ENCODE results near the gene FXYD1. TPM values are rescaled to one million over a fixed set of nuclear protein-coding genes. Genes with fewer than 3 reads are reported as not detected.
A peak's percentile ranks its signal among the peaks of the same experiment; 100 is the strongest.

Gene FXYD1
- total RNA-seq, 1 donor from 2014 or later = 1.1 TPM

- no peaks in the 10 kb centered on the region for H3K9me3 Mint-ChIP-seq
- intact Hi-C loops (cut with micrococcal nuclease) = loop anchor here (1.0 to 2.0 kb wide), 5 partner anchors 13 to 94 kb away; no protein-coding TSS in a partner anchor
- ATAC-seq (ENCODE audit: low read depth) (peak; percentile 77), DNase-seq (peak; percentile 55)
- POLR2A ChIA-PET = interaction anchor here (0.6 to 3.5 kb wide), 14 partner anchors 8 to 659 kb away, joined by 3 to 63 read pairs (median 4); partner anchors contain the start of gene FXYD7
- CTCF ChIA-PET = interaction anchor here (0.7 to 1.8 kb wide), 10 partner anchors 9 to 314 kb away, joined by 3 to 19 read pairs (median 4); partner anchors contain the start of gene FXYD7
- H3K36me3 Mint-ChIP-seq (ENCODE audit: low read depth) = peaks cover 50% of the 10 kb centered on the region
- H3K4me1 Mint-ChIP-seq = peaks cover 49% of the 10 kb centered on the region
- TF ChIP-seq CTCF (IDR thresholded peaks at IDR 0.05) = no peak
- peak within 1 kb of the TSS; percentile 99 for H3K4me3 Mint-ChIP-seq
- no peaks in the 10 kb centered on the region for H3K27me3 Mint-ChIP-seq
- H3K27ac Mint-ChIP-seq = peak within 1 kb of the TSS; percentile 94
These were observed 16.1 kb downstream of the FXYD1 start, which contains the start of gene FXYD5 for GRCh38 chr19:35154525-35155406. Gene FXYD5, plus strand, starts transcription at chr19:35154735. Its CDS starts 816 bp downstream, at chr19:35155551.

- POLR2A ChIA-PET = interaction anchor here (1.1 to 3.5 kb wide), 5 partner anchors 11 to 112 kb away, joined by 3 to 63 read pairs (median 33); partner anchors contain the start of gene FXYD7
- no peaks in the 10 kb centered on the region for H3K27me3 Mint-ChIP-seq
- DNase-seq = no peak
These were observed 16.8 kb downstream of the FXYD1 start for GRCh38 chr19:35155441-35155840.

GRCh38 chr19:35155981-35156672, 17.5 kb downstream of the FXYD1 start:
- ChIA-PET POLR2A (interaction anchor here (3.0 to 3.5 kb wide), 2 partner anchors 50 to 58 kb away, joined by 33 to 63 read pairs; no protein-coding TSS in a partner anchor), CTCF (no interaction called here)
- no peak for ATAC-seq (ENCODE audit: low read depth)
- H3K27ac Mint-ChIP-seq = peak overlapping the region; percentile 94
- peaks cover 63% of the 10 kb centered on the region for H3K36me3 Mint-ChIP-seq (ENCODE audit: low read depth)
- no peak for DNase-seq
- H3K4me3 Mint-ChIP-seq = peak overlapping the region; percentile 99
- intact Hi-C loops (cut with micrococcal nuclease) = loop anchor here (1.0 to 2.0 kb wide), 4 partner anchors 15 to 59 kb away; no protein-coding TSS in a partner anchor
- H3K9me3 Mint-ChIP-seq = no peaks in the 10 kb centered on the region
- no peak for TF ChIP-seq CTCF (IDR thresholded peaks at IDR 0.05)
- H3K4me1 Mint-ChIP-seq = peaks cover 49% of the 10 kb centered on the region
- H3K27me3 Mint-ChIP-seq = no peaks in the 10 kb centered on the region

More at GRCh38 chr19:35155441-35155840, 16.8 kb downstream of the FXYD1 start:
- Mint-ChIP-seq H3K27ac (peak overlapping the region; percentile 94), H3K9me3 (no peaks in the 10 kb centered on the region), H3K4me1 (peaks cover 49% of the 10 kb centered on the region), H3K36me3 (ENCODE audit: low read depth) (peaks cover 56% of the 10 kb centered on the region), H3K4me3 (peak overlapping the region; percentile 99)
- intact Hi-C loops (cut with micrococcal nuclease) = loop anchor here (1.0 to 2.0 kb wide), 4 partner anchors 14 to 59 kb away; no protein-coding TSS in a partner anchor
- TF ChIP-seq CTCF (IDR thresholded peaks at IDR 0.05) = no peak
- CTCF ChIA-PET = interaction anchor here (1.6 kb wide), 1 partner anchor 313 kb away, joined by 4 read pairs; no protein-coding TSS in a partner anchor
- peak; percentile 13 for ATAC-seq (ENCODE audit: low read depth)

GRCh38 chr19:35156673-35157014, 18.0 kb downstream of the FXYD1 start:
- no peak overlapping the region for H3K27ac Mint-ChIP-seq
- DNase-seq (no peak), ATAC-seq (ENCODE audit: low read depth) (no peak)
- ChIA-PET POLR2A (no interaction called here), CTCF (no interaction called here)
- TF ChIP-seq CTCF (IDR thresholded peaks at IDR 0.05) = no peak
- no peaks in the 10 kb centered on the region for H3K27me3 Mint-ChIP-seq
- peaks cover 49% of the 10 kb centered on the region for H3K4me1 Mint-ChIP-seq
- H3K36me3 Mint-ChIP-seq (ENCODE audit: low read depth) = peaks cover 68% of the 10 kb centered on the region
- H3K9me3 Mint-ChIP-seq = no peaks in the 10 kb centered on the region
- peak overlapping the region; percentile 99 for H3K4me3 Mint-ChIP-seq
- intact Hi-C loops (cut with micrococcal nuclease) = no loop called here

All from activated B cell treated with CpG ODN at 0.5 μM for 24 hours (primary cell).